ENCODE results near the gene ZNF438.

ZNF438 gene

DNA sequence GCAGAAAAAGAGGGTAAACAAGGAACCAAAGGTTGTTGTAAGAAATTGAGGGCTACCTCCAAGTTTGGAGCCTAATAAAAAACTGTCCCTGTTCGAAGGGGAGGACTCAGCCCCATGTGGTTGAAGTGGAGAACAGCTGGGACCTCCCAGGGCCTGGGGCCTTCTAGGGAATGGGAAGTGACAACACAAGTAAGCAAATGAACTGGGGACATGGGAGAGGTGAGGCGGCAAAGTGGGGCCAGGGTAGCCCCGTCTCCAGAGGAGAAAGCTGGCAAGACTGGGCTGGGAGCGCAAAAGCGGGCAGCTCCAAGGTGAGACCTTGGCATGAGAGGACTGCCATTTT lies 198.1 kb downstream of the ZNF438 start:
- DNase-seq (ENCODE audit: extremely low read depth, low read depth): no peak
- TF ChIP-seq, protein P1, sequence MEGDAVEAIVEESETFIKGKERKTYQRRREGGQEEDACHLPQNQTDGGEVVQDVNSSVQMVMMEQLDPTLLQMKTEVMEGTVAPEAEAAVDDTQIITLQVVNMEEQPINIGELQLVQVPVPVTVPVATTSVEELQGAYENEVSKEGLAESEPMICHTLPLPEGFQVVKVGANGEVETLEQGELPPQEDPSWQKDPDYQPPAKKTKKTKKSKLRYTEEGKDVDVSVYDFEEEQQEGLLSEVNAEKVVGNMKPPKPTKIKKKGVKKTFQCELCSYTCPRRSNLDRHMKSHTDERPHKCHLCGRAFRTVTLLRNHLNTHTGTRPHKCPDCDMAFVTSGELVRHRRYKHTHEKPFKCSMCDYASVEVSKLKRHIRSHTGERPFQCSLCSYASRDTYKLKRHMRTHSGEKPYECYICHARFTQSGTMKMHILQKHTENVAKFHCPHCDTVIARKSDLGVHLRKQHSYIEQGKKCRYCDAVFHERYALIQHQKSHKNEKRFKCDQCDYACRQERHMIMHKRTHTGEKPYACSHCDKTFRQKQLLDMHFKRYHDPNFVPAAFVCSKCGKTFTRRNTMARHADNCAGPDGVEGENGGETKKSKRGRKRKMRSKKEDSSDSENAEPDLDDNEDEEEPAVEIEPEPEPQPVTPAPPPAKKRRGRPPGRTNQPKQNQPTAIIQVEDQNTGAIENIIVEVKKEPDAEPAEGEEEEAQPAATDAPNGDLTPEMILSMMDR (IDR thresholded peaks at IDR 0.05; ENCODE audit: low read depth, low read length): no peak

DNA sequence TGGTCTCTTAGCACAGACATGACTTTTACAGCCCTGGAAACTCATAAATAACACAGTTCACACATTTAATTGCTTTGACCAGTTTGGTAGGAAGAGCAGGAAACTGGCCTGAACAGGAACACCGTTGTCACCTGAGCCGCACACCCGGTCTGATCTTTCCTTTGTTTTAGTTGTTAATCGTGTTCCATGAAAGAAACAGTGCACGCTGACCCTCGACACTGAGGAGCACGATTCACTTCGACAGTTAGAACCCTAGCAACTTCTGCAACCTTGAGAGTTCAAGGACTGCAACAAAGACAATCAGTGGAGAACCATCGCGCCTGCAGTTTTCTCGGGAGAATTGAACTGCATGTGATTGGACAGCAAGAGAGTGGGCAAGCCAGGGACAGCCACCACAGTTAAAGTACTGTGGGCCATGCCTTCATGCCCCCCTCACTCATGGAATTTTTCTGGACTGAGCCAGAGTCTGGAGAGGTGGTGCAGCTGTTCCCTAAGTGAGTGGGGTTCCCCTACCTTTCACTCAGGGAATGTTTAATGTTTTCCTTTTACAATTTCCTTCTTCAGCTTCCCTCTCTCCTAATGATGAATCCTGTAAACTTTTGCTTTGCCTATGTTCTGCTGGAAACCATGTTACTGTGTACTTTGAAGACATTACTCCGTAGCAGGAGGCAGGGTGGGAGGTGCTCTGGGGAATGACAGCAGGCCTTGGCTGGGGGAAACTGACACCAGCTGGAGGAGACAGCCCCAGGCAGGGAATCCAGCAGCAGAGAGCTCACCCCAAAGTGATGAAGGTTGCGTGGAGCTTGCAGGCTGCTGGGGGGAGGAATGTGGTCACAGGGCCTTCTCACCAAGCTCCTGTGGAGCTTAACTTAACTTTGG lies 198.7 kb downstream of the ZNF438 start:
- no peak for DNase-seq (ENCODE audit: extremely low read depth, low read depth)
- TF ChIP-seq, protein P1 (IDR thresholded peaks at IDR 0.05; ENCODE audit: low read depth, low read length): no peak

DNA sequence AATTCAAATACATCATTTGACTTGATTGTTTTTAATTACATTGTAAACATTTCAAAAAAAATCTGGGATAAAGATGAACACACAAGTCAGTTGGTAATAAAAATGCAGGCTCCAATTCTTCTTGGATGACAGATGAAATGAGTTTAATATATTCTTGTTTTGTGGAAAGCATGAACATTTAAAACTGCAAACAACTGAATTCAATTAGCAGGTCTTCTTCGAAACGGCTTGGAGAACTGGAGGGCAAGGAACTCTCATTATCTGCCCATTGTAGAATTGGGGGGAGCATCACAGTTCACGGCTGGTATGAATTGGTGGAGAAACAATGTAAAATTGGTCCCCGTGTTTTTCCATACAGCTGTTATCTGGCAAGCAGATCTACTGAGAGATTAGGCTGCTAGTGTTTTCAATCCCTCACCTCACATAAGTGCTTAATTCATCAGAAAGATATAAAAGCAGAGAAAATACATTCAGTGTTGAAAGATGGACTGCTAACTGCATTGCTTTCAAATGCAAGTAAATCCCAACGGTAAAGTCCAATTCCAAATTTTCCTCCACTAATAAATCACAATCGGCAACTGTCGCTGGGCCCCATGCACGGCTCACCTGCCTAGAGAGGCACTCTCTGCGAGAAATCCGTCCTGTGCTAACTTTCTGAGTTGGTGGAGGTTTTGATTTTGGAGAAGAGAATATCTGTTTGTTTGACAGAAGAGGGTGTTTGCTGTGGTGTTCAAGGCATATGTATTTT lies 199.5 kb downstream of the ZNF438 start:
- TF ChIP-seq, protein P1 (IDR thresholded peaks at IDR 0.05; ENCODE audit: low read depth, low read length): no peak
- DNase-seq (ENCODE audit: extremely low read depth, low read depth): no peak

DNA sequence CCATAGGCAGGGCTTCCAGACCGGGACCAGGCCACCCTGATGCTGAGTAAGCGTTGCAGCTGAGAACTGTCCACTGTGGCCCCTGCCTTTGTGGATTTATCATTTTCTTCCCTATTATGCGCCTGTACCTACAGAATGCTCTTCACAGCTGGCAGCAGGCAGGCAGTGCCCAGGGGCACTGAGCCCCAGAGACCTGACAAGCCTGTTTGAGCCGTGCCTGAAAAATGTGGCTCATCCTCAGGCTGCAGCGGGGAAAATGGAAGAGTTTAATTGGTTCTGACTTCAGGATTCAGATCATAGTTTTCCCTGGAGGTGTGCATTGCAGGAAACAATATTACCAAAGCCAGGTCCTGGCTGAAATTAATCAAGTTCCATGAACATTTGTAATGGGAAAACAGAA lies 200.2 kb downstream of the ZNF438 start:
- TF ChIP-seq, protein P1 (IDR thresholded peaks at IDR 0.05; ENCODE audit: low read depth, low read length): no peak
- no peak for DNase-seq (ENCODE audit: extremely low read depth, low read depth)

DNA sequence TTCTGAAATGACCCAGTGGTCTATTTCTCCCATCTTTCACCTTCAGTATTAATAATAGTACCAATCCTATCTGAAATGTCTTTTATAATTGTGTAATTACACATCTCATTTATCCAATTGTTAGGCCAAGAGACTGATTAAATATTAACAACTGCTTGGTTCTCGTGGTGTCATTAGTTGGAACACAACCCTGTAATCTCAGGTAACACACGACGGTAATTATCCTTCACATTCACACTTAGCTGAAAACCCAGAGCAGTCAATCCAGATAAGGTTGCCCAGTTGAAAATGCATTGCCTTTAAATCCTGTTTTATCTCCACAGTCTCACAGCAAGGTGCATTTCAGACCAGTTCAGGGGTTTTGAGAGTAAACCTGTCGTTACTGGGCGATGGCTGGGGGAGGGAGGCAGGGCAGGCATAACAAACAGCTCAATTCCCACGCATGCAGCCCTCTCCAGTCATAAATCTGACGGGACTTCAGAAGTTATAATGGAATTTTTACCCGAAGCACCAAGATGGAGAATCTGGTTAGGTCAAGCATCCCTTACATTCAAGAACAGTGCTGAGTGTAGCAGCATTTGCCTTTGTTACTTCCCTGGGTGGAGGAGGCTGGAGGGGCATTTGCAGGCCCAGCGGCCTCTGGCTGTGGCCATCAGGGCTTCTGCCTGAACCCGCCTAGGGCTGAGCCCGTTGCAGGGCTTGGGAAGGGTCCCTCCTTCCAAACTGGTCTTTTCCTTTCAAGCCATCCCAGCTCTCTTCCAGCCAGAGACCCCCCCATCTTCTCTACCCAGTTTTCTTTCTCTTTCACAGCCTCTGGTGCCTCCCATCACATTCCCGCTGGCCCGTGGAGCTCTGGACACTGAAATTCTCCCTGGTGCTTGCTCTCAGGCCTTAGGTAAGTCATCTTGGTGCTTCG lies 201.1 kb downstream of the ZNF438 start:
- TF ChIP-seq, protein P1 (IDR thresholded peaks at IDR 0.05; ENCODE audit: low read depth, low read length): no peak
- DNase-seq (ENCODE audit: extremely low read depth, low read depth): no peak

DNA sequence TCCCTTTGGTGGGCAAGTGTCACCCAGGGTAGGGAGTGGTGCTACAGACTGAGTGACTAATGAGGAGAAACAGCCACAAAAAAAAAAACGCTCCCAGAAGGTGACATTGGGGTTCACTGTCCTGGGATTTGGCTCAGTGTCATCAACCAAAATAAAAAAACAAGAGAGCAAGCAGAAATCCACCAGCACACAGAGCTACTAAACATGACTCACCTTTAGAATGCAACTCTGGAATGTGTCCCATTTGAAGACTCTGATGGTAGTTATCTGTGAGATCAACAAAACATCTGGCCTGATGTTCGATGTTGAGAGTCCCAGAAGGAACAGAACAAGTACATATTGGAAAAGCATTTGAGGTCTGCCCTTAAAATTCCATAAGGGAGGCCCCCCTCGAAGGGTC lies 201.8 kb downstream of the ZNF438 start:
- no peak for DNase-seq (ENCODE audit: extremely low read depth, low read depth)
- TF ChIP-seq, protein P1 (IDR thresholded peaks at IDR 0.05; ENCODE audit: low read depth, low read length): no peak
